ENCODE results near the gene BRD4. TPM values are rescaled to one million over a fixed set of nuclear protein-coding genes. Genes with fewer than 3 reads are reported as not detected.

BRD4 gene
- total RNA-seq, 4 donors from 2014 or later, result 64.8 to 83.2 (median 73.9) TPM

GRCh38 chr19:15294561-15294990, 37.8 kb downstream of the BRD4 start:
- Histone ChIP-seq H3K4me3 (no peak overlapping the region), H3K27ac (peak overlapping the region; percentile 50 to 82 (median 62)), H3K36me3 (no peaks in the 10 kb centered on the region), H3K27me3 (no peaks in the 10 kb centered on the region), H3K9me3 (no peaks in the 10 kb centered on the region), H3K4me1 (peaks cover 97 to 98% of the 10 kb centered on the region in 2 donors)
- DNase-seq, result no peak
- no peak for TF ChIP-seq POLR2A (IDR thresholded peaks at IDR 0.05)
- TF ChIP-seq CTCF (IDR thresholded peaks at IDR 0.05 in 4 of 5, conservative IDR thresholded peaks at IDR 0.05 in 1 of 5), result no peak
- in situ Hi-C loops (cut with MboI; ENCODE audit: low sequenced_read_pairs in 4 of 4), result no loop called here
- no peak for ATAC-seq
- intact Hi-C loops (cut with DNase I; ENCODE audit: low total_unique reads), result no loop called here

GRCh38 chr19:15293781-15294491, 38.4 kb downstream of the BRD4 start:
- no peaks in the 10 kb centered on the region for H3K36me3 ChIP-seq
- H3K27ac ChIP-seq, result peak overlapping the region; percentile 50 to 82 (median 62)
- TF ChIP-seq POLR2A (IDR thresholded peaks at IDR 0.05), result no peak
- TF ChIP-seq CTCF (IDR thresholded peaks at IDR 0.05 in 4 of 5, conservative IDR thresholded peaks at IDR 0.05 in 1 of 5), result no peak
- H3K9me3 ChIP-seq, result no peaks in the 10 kb centered on the region
- ATAC-seq, result no peak
- intact Hi-C loops (cut with DNase I; ENCODE audit: low total_unique reads) (no loop called here), in situ Hi-C loops (cut with MboI; ENCODE audit: low sequenced_read_pairs in 4 of 4) (no loop called here)
- H3K4me1 ChIP-seq, result peaks cover 97 to 98% of the 10 kb centered on the region in 2 donors
- DNase-seq, result no peak
- peak overlapping the region in 1 of 4 donors; percentile 2 for H3K4me3 ChIP-seq
- H3K27me3 ChIP-seq, result no peaks in the 10 kb centered on the region

- Histone ChIP-seq H3K27me3 (no peaks in the 10 kb centered on the region), H3K9me3 (no peaks in the 10 kb centered on the region), H3K27ac (peak overlapping the region; percentile 50 to 82 (median 62)), H3K4me3 (peak overlapping the region in 2 of 4 donors; percentile 2 to 27), H3K36me3 (no peaks in the 10 kb centered on the region), H3K4me1 (peaks cover 98 to 99% of the 10 kb centered on the region in 2 donors)
- TF ChIP-seq CTCF (IDR thresholded peaks at IDR 0.05 in 4 of 5, conservative IDR thresholded peaks at IDR 0.05 in 1 of 5) (no peak), POLR2A (IDR thresholded peaks at IDR 0.05) (no peak)
- intact Hi-C loops (cut with DNase I; ENCODE audit: low total_unique reads), result no loop called here
- in situ Hi-C loops (cut with MboI; ENCODE audit: low sequenced_read_pairs in 4 of 4), result no loop called here
- ATAC-seq (peak; percentile 63 to 78), DNase-seq (peak; percentile 40 to 44)
These were observed 39.3 kb downstream of the BRD4 start for GRCh38 chr19:15292847-15293582.

- in situ Hi-C loops (cut with MboI; ENCODE audit: low sequenced_read_pairs in 4 of 4) (no loop called here), intact Hi-C loops (cut with DNase I; ENCODE audit: low total_unique reads) (no loop called here)
- peak overlapping the region in 3 of 4 donors; percentile 1 to 25 (median 2) for H3K27ac ChIP-seq
- H3K4me3 ChIP-seq, result no peak overlapping the region
- TF ChIP-seq POLR2A (IDR thresholded peaks at IDR 0.05) (no peak), CTCF (IDR thresholded peaks at IDR 0.05 in 4 of 5, conservative IDR thresholded peaks at IDR 0.05 in 1 of 5) (no peak)
- no peaks in the 10 kb centered on the region for H3K9me3 ChIP-seq
- no peak for DNase-seq
- H3K4me1 ChIP-seq, result peaks cover 98 to 99% of the 10 kb centered on the region in 2 donors
- H3K27me3 ChIP-seq, result no peaks in the 10 kb centered on the region
- H3K36me3 ChIP-seq, result no peaks in the 10 kb centered on the region
- ATAC-seq, result no peak
These were observed 40.2 kb downstream of the BRD4 start for GRCh38 chr19:15292140-15292539.

All from gastrocnemius medialis (tissue), 4 donors.